Tibial nerve (tissue), 4 donors: ENCODE data around the gene BLID.

Experiments
- EP300 ChIP-seq, 2 donors: sonication (generic); formaldehyde crosslinking; IDR thresholded peaks; one replicate each; pipeline ENCODE4 v1.6.1; 2017; ENCODE audit warnings: antibody characterized with exemption in 2 of 2, mild to moderate bottlenecking in 1 of 2
- POLR2A ChIP-seq, 2 donors: fragments of 450-650 bp; IDR thresholded peaks; one replicate each; pipeline ENCODE4 v1.6.1; 2017; ENCODE audit warnings: antibody characterized with exemption in 2 of 2, mild to moderate bottlenecking in 2 of 2, moderate library complexity in 2 of 2
- TF ChIP-seq, protein P1 (sequence below), 5 experiments: fragments of 200-600 bp in 3 of 5; fragments of 450-650 bp in 2 of 5; sonication (generic) in 3 of 5; IDR thresholded peaks; one replicate each; pipeline ENCODE4 v1.5.1; 2016 to 2019; ENCODE audit warnings: antibody characterized with exemption in 5 of 5, mild to moderate bottlenecking in 3 of 5, moderate library complexity in 2 of 5

DNA sequence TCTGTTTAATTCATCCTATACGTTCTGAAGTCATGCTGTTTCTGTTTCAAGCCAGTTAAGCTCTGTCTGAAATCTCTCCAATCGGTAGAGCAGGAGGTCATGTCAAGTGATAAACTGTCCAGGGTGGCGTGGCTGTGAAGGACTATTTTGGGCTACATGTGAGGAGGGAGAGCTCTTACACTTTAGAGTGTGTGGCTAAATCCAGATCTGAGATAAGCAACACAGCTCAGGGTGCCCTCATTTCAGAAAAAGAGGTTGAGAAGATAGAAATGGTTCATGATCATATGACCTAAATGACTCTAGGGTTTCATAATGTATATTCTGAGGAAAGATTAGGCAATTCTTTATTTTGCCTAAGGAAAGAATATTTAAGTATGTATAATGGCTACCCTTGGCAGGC is 8.4 kb downstream of the BLID start:
- TF ChIP-seq, protein P1, sequence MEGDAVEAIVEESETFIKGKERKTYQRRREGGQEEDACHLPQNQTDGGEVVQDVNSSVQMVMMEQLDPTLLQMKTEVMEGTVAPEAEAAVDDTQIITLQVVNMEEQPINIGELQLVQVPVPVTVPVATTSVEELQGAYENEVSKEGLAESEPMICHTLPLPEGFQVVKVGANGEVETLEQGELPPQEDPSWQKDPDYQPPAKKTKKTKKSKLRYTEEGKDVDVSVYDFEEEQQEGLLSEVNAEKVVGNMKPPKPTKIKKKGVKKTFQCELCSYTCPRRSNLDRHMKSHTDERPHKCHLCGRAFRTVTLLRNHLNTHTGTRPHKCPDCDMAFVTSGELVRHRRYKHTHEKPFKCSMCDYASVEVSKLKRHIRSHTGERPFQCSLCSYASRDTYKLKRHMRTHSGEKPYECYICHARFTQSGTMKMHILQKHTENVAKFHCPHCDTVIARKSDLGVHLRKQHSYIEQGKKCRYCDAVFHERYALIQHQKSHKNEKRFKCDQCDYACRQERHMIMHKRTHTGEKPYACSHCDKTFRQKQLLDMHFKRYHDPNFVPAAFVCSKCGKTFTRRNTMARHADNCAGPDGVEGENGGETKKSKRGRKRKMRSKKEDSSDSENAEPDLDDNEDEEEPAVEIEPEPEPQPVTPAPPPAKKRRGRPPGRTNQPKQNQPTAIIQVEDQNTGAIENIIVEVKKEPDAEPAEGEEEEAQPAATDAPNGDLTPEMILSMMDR (IDR thresholded peaks at IDR 0.05): no peak
- no peak for TF ChIP-seq EP300 (IDR thresholded peaks at IDR 0.05)
- no peak for TF ChIP-seq POLR2A (IDR thresholded peaks at IDR 0.05)
